ENCODE measurements around the gene UFC1. TPM values are rescaled to one million over a fixed set of nuclear protein-coding genes. Genes with fewer than 3 reads are reported as not detected.

The UFC1 gene
- total and polyA plus RNA-seq, 2 of the 13 experiments (the other 11 are each of a cell fraction or from before 2014, with no cell fraction given), result 72.8 to 85.2 TPM

DNA sequence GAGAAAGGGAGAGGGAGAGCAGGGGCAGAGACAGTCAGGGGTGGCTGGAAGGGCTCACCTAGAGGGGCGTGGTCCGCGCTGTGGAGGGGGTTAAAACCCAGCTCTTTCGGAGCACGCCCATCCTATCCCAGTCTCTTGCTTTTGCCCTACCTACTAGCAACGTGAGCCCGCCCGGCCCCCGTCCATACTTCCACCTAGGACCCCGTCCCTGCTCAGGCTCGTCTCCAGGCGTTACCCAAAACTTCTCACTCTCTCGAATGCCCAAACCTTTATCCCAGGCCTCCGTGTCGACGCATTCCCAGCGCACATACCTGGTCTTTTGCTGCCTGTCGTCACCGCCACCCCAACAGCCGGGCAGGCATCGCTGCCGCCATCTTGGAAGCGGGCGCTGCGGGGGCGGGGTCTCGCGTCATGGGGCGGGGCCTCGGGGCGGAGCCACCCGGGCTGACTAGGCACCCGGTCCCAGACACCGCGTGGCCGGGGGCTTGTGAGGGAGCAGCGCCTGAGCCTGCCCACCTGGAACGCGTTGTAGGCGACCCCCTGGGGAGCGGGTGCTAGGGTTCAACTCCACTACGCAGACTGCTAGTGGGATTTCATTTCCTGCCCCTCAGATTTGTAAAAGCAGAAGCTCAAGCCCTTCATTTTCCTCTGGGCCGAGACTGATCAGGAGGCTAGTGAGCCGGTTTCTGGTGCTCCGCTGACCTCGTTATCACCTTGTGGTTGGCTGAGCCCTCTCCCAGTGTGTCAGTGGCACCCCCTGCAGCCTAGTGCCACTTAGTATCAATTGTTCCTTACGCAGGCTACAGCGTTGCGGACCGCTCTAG is 23.5 kb downstream of the UFC1 start, which contains the start of gene B4GALT3 (continued):
- TF ChIP-seq ZGPAT (CRISPR knock-in tag; IDR thresholded peaks at IDR 0.05) (peak; percentile 87), ZNF432 (CRISPR knock-in tag; IDR thresholded peaks at IDR 0.05; ENCODE audit: borderline replicate concordance) (peak; percentile 53; the same call in 1 of the 2 replicates), ZSCAN22 (CRISPR knock-in tag; IDR thresholded peaks at IDR 0.05) (peak; percentile 72), MYC (CRISPR knock-in tag; IDR thresholded peaks at IDR 0.05; ENCODE audit: borderline replicate concordance) (peak; percentile 99), MEIS1 (CRISPR knock-in tag; IDR thresholded peaks at IDR 0.05; ENCODE audit: borderline replicate concordance) (peak; percentile 72), SMARCE1 (IDR thresholded peaks at IDR 0.05; ENCODE audit: borderline replicate concordance) (no peak), GABPB1 (CRISPR knock-in tag; IDR thresholded peaks at IDR 0.05) (peak; percentile 85; the same call in 1 of the 2 replicates), PHF20 (CRISPR knock-in tag; IDR thresholded peaks at IDR 0.05) (peak; percentile 73), ZIK1 (CRISPR knock-in tag; IDR thresholded peaks at IDR 0.05; ENCODE audit: borderline replicate concordance, low read depth) (no peak; the same call in 1 of the 2 replicates), GFI1 (CRISPR knock-in tag; IDR thresholded peaks at IDR 0.05; ENCODE audit: borderline replicate concordance) (no peak), ZKSCAN1 (IDR thresholded peaks at IDR 0.05; ENCODE audit: low read length) (no peak), MTA3 (CRISPR knock-in tag; IDR thresholded peaks at IDR 0.05) (no peak), SIX4 (CRISPR knock-in tag; IDR thresholded peaks at IDR 0.05) (peak; percentile 46; the same call in 1 of the 2 replicates), ZNF609 (CRISPR knock-in tag; IDR thresholded peaks at IDR 0.05; ENCODE audit: borderline replicate concordance) (peak; percentile 42; the same call in 1 of the 2 replicates)
- TF ChIP-seq, protein P1, sequence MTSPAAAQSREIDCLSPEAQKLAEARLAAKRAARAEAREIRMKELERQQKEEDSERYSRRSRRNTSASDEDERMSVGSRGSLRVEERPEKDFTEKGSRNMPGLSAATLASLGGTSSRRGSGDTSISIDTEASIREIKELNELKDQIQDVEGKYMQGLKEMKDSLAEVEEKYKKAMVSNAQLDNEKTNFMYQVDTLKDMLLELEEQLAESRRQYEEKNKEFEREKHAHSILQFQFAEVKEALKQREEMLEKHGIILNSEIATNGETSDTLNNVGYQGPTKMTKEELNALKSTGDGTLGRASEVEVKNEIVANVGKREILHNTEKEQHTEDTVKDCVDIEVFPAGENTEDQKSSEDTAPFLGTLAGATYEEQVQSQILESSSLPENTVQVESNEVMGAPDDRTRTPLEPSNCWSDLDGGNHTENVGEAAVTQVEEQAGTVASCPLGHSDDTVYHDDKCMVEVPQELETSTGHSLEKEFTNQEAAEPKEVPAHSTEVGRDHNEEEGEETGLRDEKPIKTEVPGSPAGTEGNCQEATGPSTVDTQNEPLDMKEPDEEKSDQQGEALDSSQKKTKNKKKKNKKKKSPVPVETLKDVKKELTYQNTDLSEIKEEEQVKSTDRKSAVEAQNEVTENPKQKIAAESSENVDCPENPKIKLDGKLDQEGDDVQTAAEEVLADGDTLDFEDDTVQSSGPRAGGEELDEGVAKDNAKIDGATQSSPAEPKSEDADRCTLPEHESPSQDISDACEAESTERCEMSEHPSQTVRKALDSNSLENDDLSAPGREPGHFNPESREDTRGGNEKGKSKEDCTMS (CRISPR knock-in tag; conservative IDR thresholded peaks at IDR 0.05), result no peak; the same call in 1 of the 2 replicates
- TF ChIP-seq, protein P2, sequence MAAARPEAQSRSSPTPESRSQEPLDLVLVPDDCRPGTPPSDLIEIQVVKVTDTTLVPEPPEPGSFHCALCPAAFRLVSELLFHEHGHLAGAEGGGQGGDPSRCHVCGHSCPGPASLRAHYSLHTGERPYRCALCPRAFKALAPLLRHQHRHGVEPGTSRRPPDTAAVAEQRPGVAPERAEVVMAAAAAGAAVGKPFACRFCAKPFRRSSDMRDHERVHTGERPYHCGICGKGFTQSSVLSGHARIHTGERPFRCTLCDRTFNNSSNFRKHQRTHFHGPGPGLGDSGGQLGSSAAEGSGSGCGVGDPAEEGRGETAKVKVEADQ (CRISPR knock-in tag; IDR thresholded peaks at IDR 0.05; ENCODE audit: borderline replicate concordance), result 0 out of 2 replicates have a peak, but pooled peaks have one; percentile 36
- TF ChIP-seq, protein P3, sequence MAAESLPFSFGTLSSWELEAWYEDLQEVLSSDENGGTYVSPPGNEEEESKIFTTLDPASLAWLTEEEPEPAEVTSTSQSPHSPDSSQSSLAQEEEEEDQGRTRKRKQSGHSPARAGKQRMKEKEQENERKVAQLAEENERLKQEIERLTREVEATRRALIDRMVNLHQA (CRISPR knock-in tag; IDR thresholded peaks at IDR 0.05), result no peak

Measured in HepG2 (cell line).